DND-41 (cell line): Measurements from ENCODE around the gene ARHGAP22.

ENCODE experiments used
- ATAC-seq: fragments of 200-7000 bp; cut with Tn5 transposase; 3 replicates; pipeline ENCODE4 v1.9.1; 2021; ENCODE audit warnings: low read depth; ENCODE audit not compliant: insufficient read depth
- DNase-seq: peaks from one replicate; pipeline ENCODE4 v3.0.0-alpha.2; 2020
- H2AFZ ChIP-seq: 2 replicates; pipeline ENCODE4 v1.6.0; 2012; ENCODE audit warnings: low read depth, low read length
- H3K27ac ChIP-seq: 2 replicates; pipeline ENCODE4 v1.5.1; 2012; ENCODE audit warnings: low read length, inconsistent platforms
- H3K27me3 ChIP-seq: fragments of 200-600 bp; sonication (generic); 2 replicates; pipeline ENCODE4 v1.6.0; 2012; ENCODE audit warnings: low read length, mild to moderate bottlenecking, inconsistent platforms; ENCODE audit not compliant: insufficient read depth, poor library complexity
- H3K36me3 ChIP-seq: 2 replicates; pipeline ENCODE4 v1.5.1; 2012; ENCODE audit warnings: low read length, inconsistent platforms; ENCODE audit not compliant: insufficient read depth
- H3K4me1 ChIP-seq: 2 replicates; pipeline ENCODE4 v1.5.1; 2012; ENCODE audit warnings: mild to moderate bottlenecking, low read length; ENCODE audit not compliant: insufficient read depth
- H3K4me2 ChIP-seq: 2 replicates; pipeline ENCODE4 v1.6.0; 2012; ENCODE audit warnings: mild to moderate bottlenecking, moderate library complexity, low read length, inconsistent platforms; ENCODE audit not compliant: insufficient read depth
- H3K4me3 ChIP-seq, 2 experiments: fragments of 200-600 bp in 1 of 2; shearing (Covaris generic) in 1 of 2; 2 replicates each; pipeline ENCODE4 v1.5.1; 2012 to 2016; ENCODE audit warnings: inconsistent platforms in 2 of 2, low read length in 2 of 2, mild to moderate bottlenecking in 2 of 2, low read depth in 1 of 2, moderate library complexity in 1 of 2
- H3K79me2 ChIP-seq: 2 replicates; pipeline ENCODE4 v1.6.0; 2012; ENCODE audit warnings: low read length, inconsistent platforms; ENCODE audit not compliant: insufficient read depth
- H3K9ac ChIP-seq: 2 replicates; pipeline ENCODE4 v1.6.0; 2012; ENCODE audit warnings: low read depth, mild to moderate bottlenecking, inconsistent platforms, low read length, moderate library complexity
- H3K9me3 ChIP-seq: 2 replicates; pipeline ENCODE4 v1.5.1; 2012; ENCODE audit warnings: low read length, moderate library complexity, mild to moderate bottlenecking, inconsistent platforms; ENCODE audit not compliant: insufficient read depth, severe bottlenecking
- H4K20me1 ChIP-seq: 2 replicates; pipeline ENCODE4 v1.6.0; 2012; ENCODE audit warnings: low read length; ENCODE audit not compliant: insufficient read depth
- CTCF ChIP-seq: IDR thresholded peaks from 2 replicates; pipeline ENCODE4 v1.5.1; 2012; ENCODE audit warnings: borderline replicate concordance, low read length, moderate library complexity, mild to moderate bottlenecking; ENCODE audit not compliant: poor library complexity, severe bottlenecking; ENCODE audit errors: extremely low read depth
- EZH2 ChIP-seq: IDR thresholded peaks from 3 replicates; pipeline ENCODE4 v1.6.1; 2012; ENCODE audit warnings: borderline replicate concordance, low read depth, mild to moderate bottlenecking, moderate library complexity, low read length, inconsistent platforms; ENCODE audit not compliant: severe bottlenecking

The ARHGAP22 gene

GRCh38 chr10:48497780-48498770, 106.8 kb downstream of the ARHGAP22 start:
- H3K79me2 ChIP-seq, result no peaks in the 10 kb centered on the region
- no peak overlapping the region for H2AFZ ChIP-seq
- H3K4me2 ChIP-seq, result no peak overlapping the region
- H3K27me3 ChIP-seq, result no peaks in the 10 kb centered on the region
- no peak for ATAC-seq
- DNase-seq, result no peak
- no peaks in the 10 kb centered on the region for H3K9me3 ChIP-seq
- H3K4me1 ChIP-seq, result peaks cover 5% of the 10 kb centered on the region; the same call in 1 of the 2 replicates
- no peak for TF ChIP-seq CTCF
- TF ChIP-seq EZH2, result no peak
- no peak overlapping the region for H3K9ac ChIP-seq
- H3K36me3 ChIP-seq, result no peaks in the 10 kb centered on the region
- no peak overlapping the region for H3K27ac ChIP-seq
- 0 out of 2 replicates have a peak, but pooled peaks cover 2% of the 10 kb centered on the region for H4K20me1 ChIP-seq
- H3K4me3 ChIP-seq, result no peak overlapping the region

GRCh38 chr10:48496831-48497779, 107.8 kb downstream of the ARHGAP22 start:
- no peak overlapping the region for H3K27ac ChIP-seq
- TF ChIP-seq EZH2 (no peak), CTCF (no peak)

GRCh38 chr10:48496105-48496830, 108.6 kb downstream of the ARHGAP22 start:
- Histone ChIP-seq H3K79me2 (no peaks in the 10 kb centered on the region), H4K20me1 (0 out of 2 replicates have a peak, but pooled peaks cover 2% of the 10 kb centered on the region), H3K4me3 (no peak overlapping the region), H3K9ac (no peak overlapping the region), H3K27ac (no peak overlapping the region), H3K4me1 (peaks cover 5% of the 10 kb centered on the region; the same call in 1 of the 2 replicates), H3K9me3 (no peaks in the 10 kb centered on the region), H2AFZ (no peak overlapping the region), H3K4me2 (no peak overlapping the region), H3K27me3 (no peaks in the 10 kb centered on the region), H3K36me3 (no peaks in the 10 kb centered on the region)
- TF ChIP-seq EZH2 (no peak), CTCF (no peak)
- DNase-seq (no peak), ATAC-seq (no peak)

More at GRCh38 chr10:48496831-48497779, 107.8 kb downstream of the ARHGAP22 start:
- Histone ChIP-seq H3K9ac (no peak overlapping the region), H3K9me3 (no peaks in the 10 kb centered on the region), H3K27me3 (no peaks in the 10 kb centered on the region), H3K36me3 (no peaks in the 10 kb centered on the region), H3K4me1 (peaks cover 5% of the 10 kb centered on the region; the same call in 1 of the 2 replicates), H3K79me2 (no peaks in the 10 kb centered on the region), H3K4me2 (no peak overlapping the region), H2AFZ (no peak overlapping the region), H3K4me3 (no peak overlapping the region), H4K20me1 (0 out of 2 replicates have a peak, but pooled peaks cover 2% of the 10 kb centered on the region)
- DNase-seq, result no peak
- no peak for ATAC-seq
